GM12878 (cell line): ENCODE measurements around the gene ZDHHC7. TPM values are rescaled to one million over a fixed set of nuclear protein-coding genes. Genes with fewer than 3 reads are reported as not detected.

ENCODE experiments used
- BCL3 ChIP-seq: IDR thresholded peaks from 2 replicates; pipeline ENCODE4 v1.6.1; 2011; ENCODE audit warnings: borderline replicate concordance, low read depth, mild to moderate bottlenecking, moderate library complexity, low read length; ENCODE audit not compliant: insufficient read depth, poor library complexity, severe bottlenecking
- CHD2 ChIP-seq: IDR thresholded peaks from 2 replicates; pipeline ENCODE4 v1.6.1; 2011; ENCODE audit warnings: low read depth, low read length, improper control_type of control experiment, borderline replicate concordance
- CUX1 ChIP-seq: IDR thresholded peaks from 2 replicates; pipeline ENCODE4 v1.6.1; 2012; ENCODE audit warnings: improper control_type of control experiment, low read depth, low read length; ENCODE audit not compliant: insufficient replicate concordance
- EED ChIP-seq: sonication (generic); IDR thresholded peaks from 2 replicates; pipeline ENCODE4 v1.6.1; 2016; ENCODE audit warnings: antibody characterized with exemption, low read depth
- ETV6 ChIP-seq, 2 experiments: fragments of 450-650 bp in 1 of 2; IDR thresholded peaks in 1 of 2; conservative IDR thresholded peaks in 1 of 2; 2 replicates each; pipeline ENCODE4 v1.6.1; 2014; ENCODE audit warnings: antibody characterized with exemption in 1 of 2, borderline replicate concordance in 1 of 2, low read depth in 1 of 2, mild to moderate bottlenecking in 1 of 2, moderate library complexity in 1 of 2
- KLF5 ChIP-seq: fragments of 450-650 bp; IDR thresholded peaks from 2 replicates; pipeline ENCODE4 v1.6.1; 2014; ENCODE audit warnings: mild to moderate bottlenecking; ENCODE audit not compliant: partially characterized antibody
- NBN ChIP-seq: fragments of 450-650 bp; IDR thresholded peaks from 2 replicates; pipeline ENCODE4 v1.6.1; 2016
- NFXL1 ChIP-seq: fragments of 450-650 bp; IDR thresholded peaks from 2 replicates; pipeline ENCODE4 v1.6.1; 2017; ENCODE audit warnings: antibody characterized with exemption, mild to moderate bottlenecking, borderline replicate concordance
- PKNOX1 ChIP-seq: fragments of 450-650 bp; IDR thresholded peaks from 2 replicates; pipeline ENCODE4 v1.6.1; 2016; ENCODE audit warnings: mild to moderate bottlenecking
- POLR2AphosphoS2 ChIP-seq: IDR thresholded peaks from 2 replicates; pipeline ENCODE4 v1.6.1; 2011; ENCODE audit warnings: low read depth, mild to moderate bottlenecking, low read length, improper control_type of control experiment, moderate library complexity
- POLR2AphosphoS5 ChIP-seq: IDR thresholded peaks from 2 replicates; pipeline ENCODE4 v1.6.1; 2011; ENCODE audit warnings: mild to moderate bottlenecking, low read length, inconsistent platforms
- RAD21 ChIP-seq: IDR thresholded peaks from 2 replicates; pipeline ENCODE4 v1.6.1; 2011; ENCODE audit warnings: mild to moderate bottlenecking, low read depth, low read length, moderate library complexity; ENCODE audit not compliant: insufficient read depth
- RB1 ChIP-seq: fragments of 450-650 bp; formaldehyde crosslinking; IDR thresholded peaks from 2 replicates; pipeline ENCODE4 v1.6.1; 2017; ENCODE audit warnings: mild to moderate bottlenecking, borderline replicate concordance
- RCOR1 ChIP-seq: conservative IDR thresholded peaks from 2 replicates; pipeline ENCODE4 v1.6.1; 2012; ENCODE audit warnings: low read depth, low read length, improper control_type of control experiment
- SREBF2 ChIP-seq: IDR thresholded peaks from 2 replicates; pipeline ENCODE4 v1.6.1; 2012; ENCODE audit warnings: mild to moderate bottlenecking, low read length
- TAF1 ChIP-seq: IDR thresholded peaks from 2 replicates; pipeline ENCODE4 v1.6.1; 2011; ENCODE audit warnings: mild to moderate bottlenecking, low read depth, low read length, borderline replicate concordance
- TBL1XR1 ChIP-seq: IDR thresholded peaks from 2 replicates; pipeline ENCODE4 v1.6.1; 2012; ENCODE audit warnings: low read depth, low read length, improper control_type of control experiment
- USF2 ChIP-seq: IDR thresholded peaks from 2 replicates; pipeline ENCODE4 v1.6.1; 2011; ENCODE audit warnings: low read depth, low read length, improper control_type of control experiment, borderline replicate concordance
- ZBED1 ChIP-seq: IDR thresholded peaks from 2 replicates; pipeline ENCODE4 v1.6.1; 2016; ENCODE audit warnings: borderline replicate concordance
- ZNF384 ChIP-seq: IDR thresholded peaks from 2 replicates; pipeline ENCODE4 v1.6.1; 2012; ENCODE audit warnings: low read depth, mild to moderate bottlenecking, low read length, improper control_type of control experiment, borderline replicate concordance
- ZNF622 ChIP-seq: fragments of 450-650 bp; IDR thresholded peaks from 2 replicates; pipeline ENCODE4 v1.6.1; 2017; ENCODE audit warnings: mild to moderate bottlenecking, inconsistent platforms
- polyA plus RNA-seq, 11 experiments: library from polyadenylated mRNA; depleted of rRNA in 4 of 11; unstranded in 6 of 11; stranded (reverse) in 5 of 11; fragments of >200 nt; fragmentation: Nextera tagmentation in 4 of 11; fragmentation: Illumina TruSeq in 1 of 11; extraction: Ambion mirVana in 4 of 11; extraction: Trizol in 1 of 11; gene quantifications; 1 replicate in 1 of 11; 2 replicates in 10 of 11; pipeline versions ENCODE4 v1.2.1 to v1.2.3, GENCODE V29; 2011 to 2016; ENCODE audit warnings: inconsistent platforms in 2 of 11, missing spikeins in 2 of 11, low read depth in 1 of 11
- total RNA-seq, 4 experiments: library from RNA; depleted of rRNA in 3 of 4; stranded (reverse); fragments of >200 nt in 3 of 4; fragmentation: Illumina TruSeq in 1 of 4; extraction: Trizol in 1 of 4; gene quantifications; 2 replicates each; pipeline versions ENCODE4 v1.2.1 to v1.2.3, GENCODE V29; 2013 to 2021

The ZDHHC7 gene
- total and polyA plus RNA-seq, 10 of the 15 experiments (the other 5 are each of a cell fraction or from before 2014, with no cell fraction given), result 0.87 to 26.0 (median 20.0) TPM

GRCh38 chr16:85010931-85011845 lies at the start of gene ZDHHC7 (continued):
- peak; percentile 84; the same call in 1 of the 2 replicates for TF ChIP-seq POLR2AphosphoS2
- TF ChIP-seq USF2, result no peak
- no peak for TF ChIP-seq NFXL1
- peak; percentile 82; the same call in 1 of the 2 replicates for TF ChIP-seq TAF1
- peak; percentile 99 for TF ChIP-seq NBN
- TF ChIP-seq PKNOX1, result peak; percentile 22; the same call in 1 of the 2 replicates
- no peak for TF ChIP-seq RAD21
- peak; percentile 75; the same call in 1 of the 2 replicates for TF ChIP-seq CHD2
- TF ChIP-seq ETV6 (conservative IDR thresholded peaks at IDR 0.05 in 1 of 2, IDR thresholded peaks at IDR 0.05 in 1 of 2; ENCODE audit: borderline replicate concordance in 1 of 2, low read depth in 1 of 2), result no peak
- TF ChIP-seq SREBF2, result no peak
- no peak for TF ChIP-seq RCOR1
- TF ChIP-seq CUX1, result no peak
- no peak for TF ChIP-seq TBL1XR1
- peak; percentile 81; the same call in 1 of the 2 replicates for TF ChIP-seq RB1
- TF ChIP-seq POLR2AphosphoS5, result peak; percentile 86
- no peak for TF ChIP-seq ZBED1
- no peak for TF ChIP-seq ZNF622
- no peak for TF ChIP-seq BCL3
- TF ChIP-seq ZNF384, result no peak
- peak; percentile 58 for TF ChIP-seq EED
- peak; percentile 70 for TF ChIP-seq KLF5
